ENCODE data around the gene RPL22. TPM values are rescaled to one million over a fixed set of nuclear protein-coding genes. Genes with fewer than 3 reads are reported as not detected.

Gene RPL22
- polyA plus RNA-seq, 1 experiment, result 76.9 TPM

- POLR2A ChIA-PET, result no interaction called here
- Histone ChIP-seq H3K36me3 (ENCODE audit: control insufficient read depth, insufficient read depth, low read length) (peaks cover 7% of the 10 kb centered on the region), H3K27me3 (ENCODE audit: control insufficient read depth, insufficient read depth, low read length) (no peaks in the 10 kb centered on the region), H3K4me3 (ENCODE audit: low read depth, low read length) (peak overlapping the region; percentile 98)
- no peak for TF ChIP-seq CTCF (IDR thresholded peaks at IDR 0.05; ENCODE audit: insufficient read depth, low read depth, low read length)
- CTCF ChIA-PET, result interaction anchor here (0.9 to 2.9 kb wide), 5 partner anchors 7 to 47 kb away, joined by 3 to 17 read pairs (median 7); partner anchors contain the start of gene RNF207
- DNase-seq (ENCODE audit: low read depth), result no peak
Observed at GRCh38 chr1:6198646-6199297, 623 bp downstream of the RPL22 start.

- no peak for TF ChIP-seq CTCF (IDR thresholded peaks at IDR 0.05; ENCODE audit: insufficient read depth, low read depth, low read length)
- ChIA-PET CTCF (interaction anchor here (0.8 to 2.9 kb wide), 6 partner anchors 8 to 145 kb away, joined by 3 to 17 read pairs (median 6); partner anchors contain the start of gene RNF207), POLR2A (no interaction called here)
- H3K36me3 ChIP-seq (ENCODE audit: control insufficient read depth, insufficient read depth, low read length), result peaks cover 12% of the 10 kb centered on the region
- no peak for DNase-seq (ENCODE audit: low read depth)
- H3K4me3 ChIP-seq (ENCODE audit: low read depth, low read length), result peak overlapping the region; percentile 98
- H3K27me3 ChIP-seq (ENCODE audit: control insufficient read depth, insufficient read depth, low read length), result no peaks in the 10 kb centered on the region
Observed at GRCh38 chr1:6197746-6198427, 1.5 kb downstream of the RPL22 start.

- POLR2A ChIA-PET, result no interaction called here
- TF ChIP-seq CTCF (IDR thresholded peaks at IDR 0.05; ENCODE audit: insufficient read depth, low read depth, low read length), result no peak
- CTCF ChIA-PET, result interaction anchor here (0.6 kb wide), 2 partner anchors 76 to 108 kb away, joined by 3 read pairs; no protein-coding TSS in a partner anchor
- Histone ChIP-seq H3K36me3 (ENCODE audit: control insufficient read depth, insufficient read depth, low read length) (peaks cover 21% of the 10 kb centered on the region), H3K27me3 (ENCODE audit: control insufficient read depth, insufficient read depth, low read length) (no peaks in the 10 kb centered on the region), H3K4me3 (ENCODE audit: low read depth, low read length) (no peak overlapping the region)
- DNase-seq (ENCODE audit: low read depth), result no peak
Observed at GRCh38 chr1:6191968-6192367, 7.4 kb downstream of the RPL22 start.

- CTCF ChIA-PET, result interaction anchor here (1.3 to 3.4 kb wide), 4 partner anchors 10 to 136 kb away, joined by 3 to 10 read pairs (median 6); no protein-coding TSS in a partner anchor
- DNase-seq (ENCODE audit: low read depth), result no peak
Observed at GRCh38 chr1:6188466-6188865, 10.9 kb downstream of the RPL22 start.

More at GRCh38 chr1:6188466-6188865, 10.9 kb downstream of the RPL22 start:
- no peak overlapping the region for H3K4me3 ChIP-seq (ENCODE audit: low read depth, low read length)
- H3K36me3 ChIP-seq (ENCODE audit: control insufficient read depth, insufficient read depth, low read length), result peaks cover 12% of the 10 kb centered on the region
- H3K27me3 ChIP-seq (ENCODE audit: control insufficient read depth, insufficient read depth, low read length), result no peaks in the 10 kb centered on the region
- TF ChIP-seq CTCF (IDR thresholded peaks at IDR 0.05; ENCODE audit: insufficient read depth, low read depth, low read length), result no peak
- POLR2A ChIA-PET, result no interaction called here

Data from BJ (cell line).